Nephron progenitor cell (in vitro differentiated cells): Measurements from ENCODE around the gene BICDL2.

ENCODE experiments used
- DNase-seq: peaks from one replicate; pipeline ENCODE4 v3.0.0; 2021
- H3K27ac Mint-ChIP-seq: 2 replicates; pipeline ENCODE4 v1.8.0; 2021; ENCODE audit warnings: mild to moderate bottlenecking, moderate library complexity, mixed read lengths
- H3K27me3 Mint-ChIP-seq: 2 replicates; pipeline ENCODE4 v1.8.0; 2021; ENCODE audit warnings: mild to moderate bottlenecking, low read depth, mixed read lengths; ENCODE audit not compliant: poor library complexity
- H3K36me3 Mint-ChIP-seq: 2 replicates; pipeline ENCODE4 v1.8.0; 2021; ENCODE audit warnings: low read depth, mixed read lengths
- H3K4me1 Mint-ChIP-seq: 2 replicates; pipeline ENCODE4 v1.8.0; 2021; ENCODE audit warnings: mixed read lengths
- H3K4me3 Mint-ChIP-seq: 2 replicates; pipeline ENCODE4 v1.8.0; 2021; ENCODE audit warnings: mild to moderate bottlenecking, moderate library complexity, mixed read lengths
- H3K9me3 Mint-ChIP-seq: 2 replicates; pipeline ENCODE4 v1.8.0; 2021; ENCODE audit warnings: mild to moderate bottlenecking, moderate library complexity, mixed read lengths
- TF ChIP-seq, protein P1 (sequence below): fragments of 200-600 bp; sonication (generic); IDR thresholded peaks from 2 replicates; pipeline ENCODE4 v1.5.0; 2021; ENCODE audit warnings: antibody characterized with exemption

Gene BICDL2

DNA sequence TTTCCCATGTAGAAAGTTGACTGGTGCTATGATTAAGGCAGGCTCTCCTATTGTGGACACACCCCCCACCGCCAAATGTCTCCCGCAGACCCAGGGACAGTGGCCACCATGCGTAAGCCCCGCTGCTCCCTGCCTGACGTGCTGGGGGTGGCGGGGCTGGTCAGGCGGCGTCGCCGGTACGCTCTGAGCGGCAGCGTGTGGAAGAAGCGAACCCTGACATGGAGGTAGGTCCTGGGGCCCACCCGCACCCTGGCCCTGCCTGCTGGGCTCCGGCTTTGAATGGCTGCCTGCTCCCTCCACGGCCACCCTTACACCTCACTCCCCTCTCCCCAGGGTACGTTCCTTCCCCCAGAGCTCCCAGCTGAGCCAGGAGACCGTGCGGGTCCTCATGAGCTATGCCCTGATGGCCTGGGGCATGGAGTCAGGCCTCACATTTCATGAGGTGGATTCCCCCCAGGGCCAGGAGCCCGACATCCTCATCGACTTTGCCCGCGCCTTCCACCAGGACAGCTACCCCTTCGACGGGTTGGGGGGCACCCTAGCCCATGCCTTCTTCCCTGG is 13.3 kb upstream of the BICDL2 start:
- peaks cover 71% of the 10 kb centered on the region for H3K27me3 Mint-ChIP-seq
- no peak overlapping the region for H3K4me3 Mint-ChIP-seq
- TF ChIP-seq, protein P1, sequence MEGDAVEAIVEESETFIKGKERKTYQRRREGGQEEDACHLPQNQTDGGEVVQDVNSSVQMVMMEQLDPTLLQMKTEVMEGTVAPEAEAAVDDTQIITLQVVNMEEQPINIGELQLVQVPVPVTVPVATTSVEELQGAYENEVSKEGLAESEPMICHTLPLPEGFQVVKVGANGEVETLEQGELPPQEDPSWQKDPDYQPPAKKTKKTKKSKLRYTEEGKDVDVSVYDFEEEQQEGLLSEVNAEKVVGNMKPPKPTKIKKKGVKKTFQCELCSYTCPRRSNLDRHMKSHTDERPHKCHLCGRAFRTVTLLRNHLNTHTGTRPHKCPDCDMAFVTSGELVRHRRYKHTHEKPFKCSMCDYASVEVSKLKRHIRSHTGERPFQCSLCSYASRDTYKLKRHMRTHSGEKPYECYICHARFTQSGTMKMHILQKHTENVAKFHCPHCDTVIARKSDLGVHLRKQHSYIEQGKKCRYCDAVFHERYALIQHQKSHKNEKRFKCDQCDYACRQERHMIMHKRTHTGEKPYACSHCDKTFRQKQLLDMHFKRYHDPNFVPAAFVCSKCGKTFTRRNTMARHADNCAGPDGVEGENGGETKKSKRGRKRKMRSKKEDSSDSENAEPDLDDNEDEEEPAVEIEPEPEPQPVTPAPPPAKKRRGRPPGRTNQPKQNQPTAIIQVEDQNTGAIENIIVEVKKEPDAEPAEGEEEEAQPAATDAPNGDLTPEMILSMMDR = no peak
- H3K27ac Mint-ChIP-seq = no peak overlapping the region
- no peaks in the 10 kb centered on the region for H3K36me3 Mint-ChIP-seq
- peaks cover 15% of the 10 kb centered on the region for H3K4me1 Mint-ChIP-seq
- peaks cover 3% of the 10 kb centered on the region for H3K9me3 Mint-ChIP-seq
- DNase-seq = no peak

DNA sequence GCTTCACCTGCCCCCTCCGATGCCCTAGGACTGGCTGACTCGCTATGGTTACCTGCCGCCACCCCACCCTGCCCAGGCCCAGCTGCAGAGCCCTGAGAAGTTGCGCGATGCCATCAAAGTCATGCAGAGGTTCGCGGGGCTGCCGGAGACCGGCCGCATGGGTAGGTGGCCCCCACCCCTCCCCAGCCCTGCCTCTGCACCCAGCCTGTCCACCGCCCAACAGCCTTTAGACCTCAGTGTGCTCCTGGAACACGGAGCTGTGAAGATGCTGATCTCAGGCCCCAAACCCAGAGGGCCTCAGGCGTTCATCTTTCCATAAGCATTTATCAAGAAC is 10.6 kb upstream of the BICDL2 start:
- Mint-ChIP-seq H3K9me3 (peaks cover 10% of the 10 kb centered on the region), H3K27me3 (peaks cover 88% of the 10 kb centered on the region), H3K4me3 (peak overlapping the region; percentile 58), H3K4me1 (peaks cover 16% of the 10 kb centered on the region), H3K27ac (no peak overlapping the region), H3K36me3 (no peaks in the 10 kb centered on the region)
- no peak for DNase-seq
- TF ChIP-seq, protein P1 = no peak

DNA sequence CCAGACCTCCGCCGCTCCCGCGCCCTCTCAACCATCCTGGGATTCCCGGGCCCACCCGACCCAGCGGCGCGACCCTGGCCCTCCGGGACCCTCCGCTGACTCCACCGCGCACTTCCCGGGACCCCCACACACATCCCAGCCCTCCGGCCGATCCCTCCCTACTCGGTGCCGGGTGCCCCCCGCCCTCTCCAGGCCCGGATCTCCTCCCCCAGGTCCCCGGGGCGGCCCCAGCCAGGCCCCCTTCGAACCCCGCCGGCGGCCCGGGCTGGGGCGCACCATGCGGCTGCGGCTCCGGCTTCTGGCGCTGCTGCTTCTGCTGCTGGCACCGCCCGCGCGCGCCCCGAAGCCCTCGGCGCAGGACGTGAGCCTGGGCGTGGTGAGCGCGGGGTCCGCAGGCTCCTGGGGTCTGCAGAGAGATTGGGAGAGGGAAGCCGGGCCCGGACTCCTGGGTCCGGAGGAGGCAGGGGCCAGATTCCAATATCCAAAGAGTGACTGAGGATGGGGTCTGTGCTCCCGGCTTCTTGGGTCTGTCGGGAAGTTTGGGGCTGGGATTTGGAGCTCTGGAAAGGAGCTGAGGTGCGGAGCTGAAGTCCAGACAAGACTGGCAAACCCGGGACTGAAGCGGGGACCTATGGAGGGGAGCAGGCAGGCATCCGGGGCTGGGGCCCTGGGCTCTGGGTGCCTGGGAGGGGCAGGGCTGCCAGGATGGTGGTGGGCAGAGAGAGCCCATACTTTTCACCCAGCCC is 10.1 kb upstream of the BICDL2 start:
- H3K4me3 Mint-ChIP-seq = peak overlapping the region; percentile 63
- TF ChIP-seq, protein P1 = no peak
- no peak overlapping the region for H3K27ac Mint-ChIP-seq
- H3K9me3 Mint-ChIP-seq = peaks cover 10% of the 10 kb centered on the region
- peaks cover 86% of the 10 kb centered on the region for H3K27me3 Mint-ChIP-seq
- H3K4me1 Mint-ChIP-seq = peaks cover 16% of the 10 kb centered on the region
- DNase-seq = peak; percentile 46
- H3K36me3 Mint-ChIP-seq = no peaks in the 10 kb centered on the region

DNA sequence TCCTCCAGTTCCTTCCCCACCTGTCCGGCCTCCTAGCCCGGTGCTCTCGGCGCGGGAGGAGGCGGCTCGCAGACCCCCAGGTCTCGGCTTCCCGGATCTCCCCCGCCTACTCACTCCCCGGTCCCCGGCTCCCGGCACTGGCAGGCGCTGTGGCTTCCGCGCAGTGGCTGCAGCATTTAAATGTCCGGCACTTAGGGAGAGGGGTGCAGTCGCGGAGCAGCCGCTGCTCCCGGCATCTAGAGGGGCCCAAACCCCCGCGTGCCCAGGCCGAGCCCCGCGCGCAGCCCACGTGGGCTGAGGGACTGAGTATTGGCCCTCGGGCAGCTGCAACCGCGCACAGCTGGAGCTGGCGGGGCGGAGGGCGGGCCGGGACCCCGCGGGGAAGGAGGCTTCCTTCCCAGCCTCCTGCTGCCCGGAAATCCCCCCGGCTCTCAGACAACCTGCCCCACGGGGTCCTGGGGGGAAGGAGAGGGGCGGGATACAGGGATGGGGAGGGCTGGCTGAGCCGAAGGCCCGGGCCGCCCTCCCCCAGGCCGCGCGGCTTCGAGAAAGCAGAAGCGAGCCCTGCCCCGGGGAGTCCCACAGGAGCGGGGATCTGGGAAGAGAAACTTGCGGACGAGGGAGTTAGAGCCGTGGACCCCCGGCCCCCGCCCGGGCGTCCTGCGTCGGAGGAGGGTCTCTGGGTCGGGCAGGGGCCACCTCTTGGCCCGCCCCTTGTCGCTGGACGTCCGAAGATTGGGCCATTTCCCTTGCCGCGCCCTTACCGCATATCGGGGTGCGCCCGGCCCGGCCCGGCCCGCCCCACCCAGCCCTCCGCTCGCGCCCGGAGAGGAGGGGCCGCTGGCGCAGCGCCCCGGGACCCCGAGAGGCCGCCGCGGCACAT is 9.3 kb upstream of the BICDL2 start, which contains the start of gene MMP25:
TSS of gene MMP25 (plus strand) at position 804 of the 883 bp plus-strand sequence. CDS start 357 bp downstream, outside the sequence.
- H3K36me3 Mint-ChIP-seq = no peaks in the 10 kb centered on the region
- H3K4me1 Mint-ChIP-seq = peaks cover 13% of the 10 kb centered on the region
- H3K9me3 Mint-ChIP-seq = peaks cover 10% of the 10 kb centered on the region
- TF ChIP-seq, protein P1 = no peak
- peak within 1 kb of the TSS; percentile 74 for H3K4me3 Mint-ChIP-seq
- peak; percentile 56 for DNase-seq
- peaks cover 87% of the 10 kb centered on the region for H3K27me3 Mint-ChIP-seq
- H3K27ac Mint-ChIP-seq = no peak within 1 kb of the TSS

DNA sequence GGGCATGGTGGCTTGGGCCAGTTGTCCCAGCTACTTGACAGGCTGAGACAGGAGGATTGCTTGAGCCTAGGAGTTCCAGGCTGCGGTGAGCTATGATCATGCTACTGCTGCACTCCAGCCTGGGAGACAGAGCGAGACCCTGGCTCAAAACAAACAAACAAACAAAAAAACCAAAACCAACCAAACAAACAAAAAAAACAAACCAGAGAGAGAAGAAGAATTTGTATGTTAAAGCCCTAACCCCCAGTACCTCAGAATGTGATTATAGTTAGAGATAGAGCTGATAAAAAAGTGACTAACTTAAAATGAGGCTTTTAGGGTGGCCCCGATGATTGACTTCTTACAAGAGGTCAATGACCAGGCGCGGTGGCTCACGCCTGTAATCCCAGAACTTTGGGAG is 8.0 kb upstream of the BICDL2 start:
- Mint-ChIP-seq H3K4me1 (peaks cover 5% of the 10 kb centered on the region), H3K9me3 (peaks cover 10% of the 10 kb centered on the region), H3K4me3 (peak overlapping the region; percentile 74), H3K36me3 (no peaks in the 10 kb centered on the region), H3K27me3 (peaks cover 88% of the 10 kb centered on the region), H3K27ac (no peak overlapping the region)
- TF ChIP-seq, protein P1 = no peak
- no peak for DNase-seq
